ENCODE data around the gene OR2A12. TPM values are rescaled to one million over a fixed set of nuclear protein-coding genes. Genes with fewer than 3 reads are reported as not detected.
"Not testable (repeated sequence)": the region's sequence is repeated elsewhere in the genome, so short reads cannot be mapped to it uniquely, and the experiment has no call there.

Gene OR2A12, protein sequence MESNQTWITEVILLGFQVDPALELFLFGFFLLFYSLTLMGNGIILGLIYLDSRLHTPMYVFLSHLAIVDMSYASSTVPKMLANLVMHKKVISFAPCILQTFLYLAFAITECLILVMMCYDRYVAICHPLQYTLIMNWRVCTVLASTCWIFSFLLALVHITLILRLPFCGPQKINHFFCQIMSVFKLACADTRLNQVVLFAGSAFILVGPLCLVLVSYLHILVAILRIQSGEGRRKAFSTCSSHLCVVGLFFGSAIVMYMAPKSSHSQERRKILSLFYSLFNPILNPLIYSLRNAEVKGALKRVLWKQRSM
- not detected for polyA plus RNA-seq

DNA sequence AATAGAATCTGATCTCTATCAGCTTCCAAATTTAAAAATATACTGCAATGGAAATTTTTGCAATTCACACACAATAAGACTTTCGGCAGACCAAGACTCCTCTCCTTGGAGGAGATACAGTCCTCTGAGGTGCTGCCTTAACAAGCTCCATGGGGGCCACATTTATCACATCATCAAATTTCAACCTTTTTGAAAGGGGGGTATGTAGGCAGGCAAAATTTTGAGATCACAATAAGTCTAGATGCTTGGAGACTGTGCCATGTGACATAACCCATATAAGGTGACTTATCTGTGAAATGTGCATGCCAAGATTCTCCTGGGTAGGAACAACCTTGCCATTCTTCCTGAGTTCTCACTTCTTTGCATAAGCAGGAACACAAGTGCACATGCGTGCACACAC lies at the start of gene OR2A12:
TSS of gene OR2A12 (plus strand) at position 301 of the 400 bp plus-strand sequence. CDS start 8,830 bp downstream, outside the sequence.
- WGBS, 2 donors: 80 to 90% methylated on average over 2 of the region's 2 CpGs
- no peaks in the 10 kb centered on the region for H3K9me3 ChIP-seq (ENCODE audit: control insufficient read depth in 2 of 2, insufficient read depth in 1 of 2, low read depth in 1 of 2, low read length in 1 of 2)

DNA sequence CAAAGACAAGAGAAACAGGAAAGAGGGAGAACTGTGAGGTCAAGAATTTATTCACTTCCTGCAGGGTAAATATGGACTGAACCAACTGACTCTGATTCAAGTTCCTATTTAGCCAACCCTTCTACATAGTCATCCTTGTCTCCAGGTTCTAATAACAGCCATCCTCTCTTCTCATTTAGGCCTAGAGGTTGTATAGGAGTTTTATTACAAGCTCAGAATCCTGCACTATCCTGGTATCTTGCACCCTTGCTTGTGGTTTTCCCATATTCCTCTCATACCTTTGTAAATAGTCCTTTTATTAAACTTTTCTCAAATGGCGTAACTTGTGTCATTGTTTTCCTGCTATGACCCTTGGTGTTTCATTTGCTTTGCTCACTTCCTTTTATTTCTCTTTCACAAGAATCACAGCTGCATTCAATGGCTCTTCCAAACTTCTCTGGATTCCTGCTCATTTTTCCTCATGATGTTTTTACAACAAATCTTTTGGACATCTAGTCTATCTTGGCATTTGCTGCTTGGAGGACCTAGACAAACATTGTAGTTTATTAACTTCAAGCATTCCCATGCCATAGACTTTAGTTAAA lies 49.7 kb upstream of the OR2A12 start:
- H3K9me3 ChIP-seq (ENCODE audit: control insufficient read depth in 2 of 2, insufficient read depth in 1 of 2, low read depth in 1 of 2, low read length in 1 of 2): no peaks in the 10 kb centered on the region
- H3K27me3 ChIP-seq (ENCODE audit: control insufficient read depth in 1 of 2, insufficient read depth in 2 of 2, low read length in 2 of 2): no peaks in the 10 kb centered on the region
- no peak overlapping the region for H3K27ac ChIP-seq (ENCODE audit: low read depth in 2 of 2, low read length in 1 of 2)
- H3K36me3 ChIP-seq (ENCODE audit: control insufficient read depth in 2 of 2, insufficient read depth in 2 of 2, low read length in 1 of 2): no peaks in the 10 kb centered on the region
- no peak overlapping the region for H3K4me3 ChIP-seq (ENCODE audit: low read depth in 1 of 2, low read length in 2 of 2)
- 33 to 82% methylated on average over 1 of the region's 1 CpG for WGBS, 2 donors
- H3K4me1 ChIP-seq (ENCODE audit: control insufficient read depth in 2 of 2, insufficient read depth in 2 of 2, low read length in 1 of 2): no peaks in the 10 kb centered on the region

More for the DNA sequence above, at the start of gene OR2A12:
- no peaks in the 10 kb centered on the region for H3K27me3 ChIP-seq (ENCODE audit: control insufficient read depth in 1 of 2, insufficient read depth in 2 of 2, low read length in 2 of 2)
- no peak within 1 kb of the TSS for H3K27ac ChIP-seq (ENCODE audit: low read depth in 2 of 2, low read length in 1 of 2)
- no peak within 1 kb of the TSS for H3K4me3 ChIP-seq (ENCODE audit: low read depth in 1 of 2, low read length in 2 of 2)
- no peaks in the 10 kb centered on the region for H3K36me3 ChIP-seq (ENCODE audit: control insufficient read depth in 2 of 2, insufficient read depth in 2 of 2, low read length in 1 of 2)
- no peaks in the 10 kb centered on the region for H3K4me1 ChIP-seq (ENCODE audit: control insufficient read depth in 2 of 2, insufficient read depth in 2 of 2, low read length in 1 of 2)

DNA sequence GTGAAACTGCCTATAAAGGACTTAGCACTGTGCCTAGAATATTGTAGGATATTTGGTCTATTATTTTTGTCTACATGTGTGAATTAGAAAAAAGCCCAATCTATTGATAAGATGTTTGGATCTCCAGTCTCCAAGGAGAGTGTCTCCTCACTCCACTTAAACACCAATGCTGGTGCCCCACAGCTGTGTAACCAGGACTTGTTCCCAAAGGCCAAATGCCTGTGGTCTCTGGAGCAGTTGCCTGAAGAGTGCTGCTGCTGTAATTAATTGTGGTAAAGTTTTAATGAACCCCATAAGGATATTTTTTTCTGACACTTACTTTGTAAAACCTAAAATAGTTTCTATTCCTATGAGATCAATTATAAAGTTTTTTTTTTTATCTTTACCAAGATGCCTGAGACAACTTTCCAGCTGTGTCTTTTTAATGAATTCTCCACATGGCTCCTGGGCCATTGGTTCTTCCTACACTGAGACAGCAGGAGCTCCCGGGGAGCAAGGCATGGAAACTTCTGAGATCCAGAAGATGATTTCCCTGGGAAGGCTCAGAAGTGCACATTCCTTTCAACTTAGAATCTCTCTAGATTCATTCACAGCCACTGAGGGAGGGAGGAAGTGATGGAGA lies 48.6 kb upstream of the OR2A12 start:
- H3K36me3 ChIP-seq (ENCODE audit: control insufficient read depth in 2 of 2, insufficient read depth in 2 of 2, low read length in 1 of 2): no peaks in the 10 kb centered on the region
- H3K9me3 ChIP-seq (ENCODE audit: control insufficient read depth in 2 of 2, insufficient read depth in 1 of 2, low read depth in 1 of 2, low read length in 1 of 2): no peaks in the 10 kb centered on the region
- no peaks in the 10 kb centered on the region for H3K4me1 ChIP-seq (ENCODE audit: control insufficient read depth in 2 of 2, insufficient read depth in 2 of 2, low read length in 1 of 2)
- no peaks in the 10 kb centered on the region for H3K27me3 ChIP-seq (ENCODE audit: control insufficient read depth in 1 of 2, insufficient read depth in 2 of 2, low read length in 2 of 2)
- 73 to 74% methylated on average over 1 of the region's 1 CpG for WGBS, 2 donors
- H3K27ac ChIP-seq (ENCODE audit: low read depth in 2 of 2, low read length in 1 of 2): no peak overlapping the region
- no peak overlapping the region for H3K4me3 ChIP-seq (ENCODE audit: low read depth in 1 of 2, low read length in 2 of 2)

DNA sequence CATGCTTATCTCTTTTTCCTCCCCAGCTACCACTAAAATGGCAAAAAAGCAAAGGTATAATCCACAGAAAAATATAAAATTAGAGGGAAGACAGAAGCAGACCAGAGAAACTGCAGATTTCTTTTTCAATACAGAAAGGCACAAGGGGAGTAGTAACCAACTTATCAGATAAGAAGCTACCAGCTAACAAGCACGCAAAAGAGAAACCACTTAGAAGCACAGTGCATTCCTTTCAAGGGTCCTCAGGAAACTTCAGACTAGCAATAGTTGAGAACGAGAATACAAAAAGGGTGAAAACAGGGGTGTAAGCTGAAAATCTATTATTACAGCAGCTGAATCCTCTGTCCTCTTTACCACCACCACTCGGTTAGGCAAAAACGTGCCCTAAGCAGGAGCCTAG lies 47.2 kb upstream of the OR2A12 start:
- no peak overlapping the region for H3K27ac ChIP-seq (ENCODE audit: low read depth in 2 of 2, low read length in 1 of 2)
- H3K9me3 ChIP-seq (ENCODE audit: control insufficient read depth in 2 of 2, insufficient read depth in 1 of 2, low read depth in 1 of 2, low read length in 1 of 2): no peaks in the 10 kb centered on the region
- 49 to 73% methylated on average over 4 of the region's 4 CpGs for WGBS, 2 donors
- no peak overlapping the region for H3K4me3 ChIP-seq (ENCODE audit: low read depth in 1 of 2, low read length in 2 of 2)
- H3K4me1 ChIP-seq (ENCODE audit: control insufficient read depth in 2 of 2, insufficient read depth in 2 of 2, low read length in 1 of 2): no peaks in the 10 kb centered on the region
- no peaks in the 10 kb centered on the region for H3K27me3 ChIP-seq (ENCODE audit: control insufficient read depth in 1 of 2, insufficient read depth in 2 of 2, low read length in 2 of 2)
- H3K36me3 ChIP-seq (ENCODE audit: control insufficient read depth in 2 of 2, insufficient read depth in 2 of 2, low read length in 1 of 2): no peaks in the 10 kb centered on the region

DNA sequence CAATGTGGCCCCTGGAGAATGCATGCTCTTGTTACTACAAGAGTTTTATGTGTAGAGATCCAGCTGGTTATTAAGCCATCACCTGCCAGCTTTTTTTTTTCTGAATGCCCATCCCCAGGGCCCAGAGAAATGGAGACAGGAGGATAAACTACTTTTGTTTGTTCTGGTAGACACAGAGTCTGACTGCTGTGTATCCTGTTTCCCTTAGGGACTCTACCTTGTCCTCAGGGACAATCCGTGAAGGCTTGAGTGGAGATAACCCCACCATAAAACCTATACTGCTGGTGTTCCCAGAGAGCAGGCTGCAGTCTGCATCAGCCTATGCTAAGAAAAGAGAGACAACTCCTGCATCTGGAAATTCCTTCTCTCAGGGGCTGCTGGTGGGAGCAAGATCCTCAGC lies 37.4 kb upstream of the OR2A12 start, which contains the start of gene OR2A5:
TSS of gene OR2A5 (plus strand) at position 301 of the 400 bp plus-strand sequence. CDS start 1,454 bp downstream, outside the sequence.
- Histone ChIP-seq H3K36me3 (ENCODE audit: control insufficient read depth in 2 of 2, insufficient read depth in 2 of 2, low read length in 1 of 2) (no peaks in the 10 kb centered on the region), H3K4me1 (ENCODE audit: control insufficient read depth in 2 of 2, insufficient read depth in 2 of 2, low read length in 1 of 2) (no peaks in the 10 kb centered on the region), H3K4me3 (ENCODE audit: low read depth in 1 of 2, low read length in 2 of 2) (no peak within 1 kb of the TSS), H3K27ac (ENCODE audit: low read depth in 2 of 2, low read length in 1 of 2) (no peak within 1 kb of the TSS), H3K27me3 (ENCODE audit: control insufficient read depth in 1 of 2, insufficient read depth in 2 of 2, low read length in 2 of 2) (no peaks in the 10 kb centered on the region), H3K9me3 (ENCODE audit: control insufficient read depth in 2 of 2, insufficient read depth in 1 of 2, low read depth in 1 of 2, low read length in 1 of 2) (no peaks in the 10 kb centered on the region)
- 44 to 56% methylated on average over 1 of the region's 1 CpG for WGBS, 2 donors

DNA sequence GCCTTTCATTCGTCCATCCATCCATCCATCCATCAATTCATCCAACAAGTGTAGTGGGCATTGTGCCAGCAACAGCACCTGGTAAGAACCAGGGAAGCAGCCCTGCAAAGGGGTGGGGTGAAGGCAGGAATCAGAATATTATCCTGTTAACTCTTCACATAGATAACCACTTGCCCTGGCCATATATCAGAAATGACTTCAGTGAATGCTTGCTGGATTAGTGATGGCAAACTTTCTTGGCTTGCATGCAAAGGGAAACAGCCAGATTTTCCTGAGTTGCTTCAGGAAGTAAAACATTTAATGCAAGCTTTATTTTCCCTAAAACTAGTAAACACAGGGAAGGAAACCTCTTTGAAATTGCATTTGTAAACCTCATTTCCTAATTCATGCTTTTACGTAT lies 36.6 kb upstream of the OR2A12 start:
- H3K4me3 ChIP-seq (ENCODE audit: low read depth in 1 of 2, low read length in 2 of 2): no peak overlapping the region
- WGBS, 2 donors: 45 to 63% methylated on average over 2 of the region's 2 CpGs
- H3K27ac ChIP-seq (ENCODE audit: low read depth in 2 of 2, low read length in 1 of 2): no peak overlapping the region
- no peaks in the 10 kb centered on the region for H3K9me3 ChIP-seq (ENCODE audit: control insufficient read depth in 2 of 2, insufficient read depth in 1 of 2, low read depth in 1 of 2, low read length in 1 of 2)
- no peaks in the 10 kb centered on the region for H3K36me3 ChIP-seq (ENCODE audit: control insufficient read depth in 2 of 2, insufficient read depth in 2 of 2, low read length in 1 of 2)
- H3K27me3 ChIP-seq (ENCODE audit: control insufficient read depth in 1 of 2, insufficient read depth in 2 of 2, low read length in 2 of 2): no peaks in the 10 kb centered on the region
- no peaks in the 10 kb centered on the region for H3K4me1 ChIP-seq (ENCODE audit: control insufficient read depth in 2 of 2, insufficient read depth in 2 of 2, low read length in 1 of 2)

DNA sequence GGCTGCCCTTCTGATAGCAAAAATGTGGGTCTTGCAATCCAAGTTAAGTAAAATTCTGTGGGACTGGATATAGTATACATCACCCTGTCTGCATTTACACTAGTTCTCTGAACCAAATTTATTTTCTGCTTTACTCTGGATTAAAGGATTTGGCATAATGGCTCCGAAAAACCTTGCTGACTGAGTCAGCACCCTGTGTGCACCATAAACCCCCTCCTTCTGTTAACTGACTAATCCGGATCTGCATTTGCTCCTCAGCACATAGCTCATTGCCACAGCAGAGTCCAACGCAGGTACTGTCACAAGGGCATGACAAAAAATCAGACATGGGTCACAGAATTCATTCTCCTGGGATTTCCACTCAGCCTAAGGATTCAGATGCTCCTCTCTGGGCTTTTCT lies 36.0 kb upstream of the OR2A12 start:
- Histone ChIP-seq H3K27me3 (ENCODE audit: control insufficient read depth in 1 of 2, insufficient read depth in 2 of 2, low read length in 2 of 2) (no peaks in the 10 kb centered on the region), H3K27ac (ENCODE audit: low read depth in 2 of 2, low read length in 1 of 2) (no peak overlapping the region), H3K36me3 (ENCODE audit: control insufficient read depth in 2 of 2, insufficient read depth in 2 of 2, low read length in 1 of 2) (no peaks in the 10 kb centered on the region), H3K4me3 (ENCODE audit: low read depth in 1 of 2, low read length in 2 of 2) (no peak overlapping the region), H3K4me1 (ENCODE audit: control insufficient read depth in 2 of 2, insufficient read depth in 2 of 2, low read length in 1 of 2) (no peaks in the 10 kb centered on the region), H3K9me3 (ENCODE audit: control insufficient read depth in 2 of 2, insufficient read depth in 1 of 2, low read depth in 1 of 2, low read length in 1 of 2) (no peaks in the 10 kb centered on the region)
- WGBS, 2 donors: 36 to 45% methylated on average over 3 of the region's 3 CpGs

DNA sequence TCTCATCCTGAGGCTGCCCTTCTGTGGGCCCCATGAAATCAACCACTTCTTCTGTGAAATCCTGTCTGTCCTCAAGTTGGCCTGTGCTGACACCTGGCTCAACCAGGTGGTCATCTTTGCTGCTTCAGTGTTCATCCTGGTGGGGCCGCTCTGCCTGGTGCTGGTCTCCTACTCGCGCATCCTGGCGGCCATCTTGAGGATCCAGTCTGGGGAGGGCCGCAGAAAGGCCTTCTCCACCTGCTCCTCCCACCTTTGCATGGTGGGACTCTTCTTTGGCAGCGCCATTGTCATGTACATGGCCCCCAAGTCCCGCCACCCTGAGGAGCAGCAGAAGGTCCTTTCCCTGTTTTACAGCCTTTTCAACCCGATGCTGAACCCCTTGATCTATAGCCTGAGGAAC lies 35.2 kb upstream of the OR2A12 start:
- H3K27me3 ChIP-seq (ENCODE audit: control insufficient read depth in 1 of 2, insufficient read depth in 2 of 2, low read length in 2 of 2); H3K4me1 ChIP-seq (ENCODE audit: control insufficient read depth in 2 of 2, insufficient read depth in 2 of 2, low read length in 1 of 2); H3K36me3 ChIP-seq (ENCODE audit: control insufficient read depth in 2 of 2, insufficient read depth in 2 of 2, low read length in 1 of 2); H3K9me3 ChIP-seq (ENCODE audit: control insufficient read depth in 2 of 2, insufficient read depth in 1 of 2, low read depth in 1 of 2, low read length in 1 of 2); H3K4me3 ChIP-seq (ENCODE audit: low read depth in 1 of 2, low read length in 2 of 2); H3K27ac ChIP-seq (ENCODE audit: low read depth in 2 of 2, low read length in 1 of 2): not testable (repeated sequence)
- 89 to 92% methylated on average over 8 of the region's 8 CpGs for WGBS, 2 donors

DNA sequence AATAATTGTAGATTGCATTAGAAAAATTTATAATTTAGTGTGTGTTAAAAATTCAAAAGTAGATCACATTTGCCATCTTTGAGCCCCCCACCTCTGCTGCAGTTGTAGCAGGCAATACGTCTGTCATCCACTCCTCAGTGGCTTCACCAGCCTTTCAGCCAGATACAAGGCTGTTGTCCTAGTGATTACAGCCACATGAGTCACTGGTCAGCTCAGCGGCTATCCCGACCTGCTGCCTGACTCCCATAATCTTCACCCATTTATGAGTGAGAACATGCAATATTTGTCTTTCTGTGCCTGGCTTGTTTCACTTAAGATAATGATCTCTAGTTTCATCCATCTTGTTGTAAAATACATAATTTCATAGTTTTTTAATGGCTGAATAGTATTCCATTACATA lies 28.1 kb upstream of the OR2A12 start:
- H3K36me3 ChIP-seq (ENCODE audit: control insufficient read depth in 2 of 2, insufficient read depth in 2 of 2, low read length in 1 of 2): no peaks in the 10 kb centered on the region
- no peak overlapping the region for H3K27ac ChIP-seq (ENCODE audit: low read depth in 2 of 2, low read length in 1 of 2)
- no peaks in the 10 kb centered on the region for H3K9me3 ChIP-seq (ENCODE audit: control insufficient read depth in 2 of 2, insufficient read depth in 1 of 2, low read depth in 1 of 2, low read length in 1 of 2)
- no peaks in the 10 kb centered on the region for H3K4me1 ChIP-seq (ENCODE audit: control insufficient read depth in 2 of 2, insufficient read depth in 2 of 2, low read length in 1 of 2)
- H3K27me3 ChIP-seq (ENCODE audit: control insufficient read depth in 1 of 2, insufficient read depth in 2 of 2, low read length in 2 of 2): no peaks in the 10 kb centered on the region
- no peak overlapping the region for H3K4me3 ChIP-seq (ENCODE audit: low read depth in 1 of 2, low read length in 2 of 2)
- WGBS, 2 donors: 70 to 76% methylated on average over 3 of the region's 3 CpGs

All from esophagus (tissue), 2 donors.